Right lung (tissue), 5 donors: ENCODE results near the gene PDSS1. TPM values are rescaled to one million over a fixed set of nuclear protein-coding genes. Genes with fewer than 3 reads are reported as not detected.
"Not testable (repeated sequence)": the region's sequence is repeated elsewhere in the genome, so short reads cannot be mapped to it uniquely, and the experiment has no call there.

ENCODE experiments used
- DNase-seq, 2 donors: peaks; one replicate each; pipeline ENCODE4 v3.0.0-alpha.2; 2013
- polyA plus RNA-seq, 5 donors: library from polyadenylated mRNA; unstranded; fragments of 120-200 nt; gene quantifications; one replicate each; pipeline versions ENCODE4 v1.2.1 to v1.2.3, GENCODE V29; 2013; ENCODE audit warnings: inconsistent platforms in 1 of 5, low replicate concordance in 1 of 5; ENCODE audit not compliant: insufficient read length in 5 of 5, insufficient read depth in 1 of 5

Gene PDSS1
- polyA plus RNA-seq, 5 donors, result 9.3 to 15.3 (median 12.3) TPM

DNA sequence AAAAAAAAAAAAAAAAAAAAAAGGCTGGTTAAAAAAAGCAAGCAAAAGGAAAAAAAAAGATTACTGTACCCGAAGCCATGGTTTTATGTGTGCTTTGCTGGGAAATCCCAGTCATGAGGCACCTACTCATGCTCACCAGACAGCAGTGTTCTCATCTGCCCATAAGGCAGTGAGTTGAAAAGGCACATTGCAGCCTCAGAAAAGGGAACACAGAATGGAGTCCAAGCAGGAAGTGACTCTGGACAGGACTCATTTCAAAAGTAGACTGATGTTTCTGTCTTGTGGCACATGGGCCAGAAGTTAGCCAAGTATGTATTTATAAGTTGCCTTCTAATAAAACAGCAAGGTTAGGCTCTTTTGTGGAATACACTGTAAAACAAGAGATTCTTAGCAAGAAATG is 40.2 kb downstream of the PDSS1 start:
- DNase-seq, result no peak

DNA sequence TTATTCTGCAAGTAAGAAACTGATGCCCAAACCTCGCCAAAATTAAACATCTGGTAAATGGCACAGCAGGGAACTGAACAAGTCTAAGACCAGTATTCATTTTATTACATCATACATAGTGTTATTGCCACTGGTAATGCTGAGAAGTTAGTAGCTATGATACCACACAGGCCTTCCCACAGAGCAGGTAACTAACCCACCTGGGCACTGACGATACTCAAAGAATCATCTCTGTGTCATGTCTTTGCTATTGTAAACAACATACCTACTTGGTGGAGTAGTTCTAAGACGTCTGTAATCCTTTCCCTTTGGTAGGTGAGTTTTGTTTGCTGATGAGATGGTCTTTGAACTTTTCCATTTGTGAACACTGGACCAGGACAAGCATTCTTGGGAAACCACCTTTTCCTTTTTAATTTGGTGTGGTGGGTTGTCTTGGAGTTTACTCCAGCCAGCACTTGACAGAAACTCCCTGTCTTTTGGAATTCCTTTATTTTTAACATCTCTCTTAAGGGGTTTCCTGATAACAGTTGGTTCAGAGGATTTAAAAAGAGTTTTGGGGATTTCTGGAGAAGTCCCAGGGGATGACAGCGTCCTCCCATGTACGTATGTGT is 40.9 kb downstream of the PDSS1 start:
- DNase-seq, result no peak

DNA sequence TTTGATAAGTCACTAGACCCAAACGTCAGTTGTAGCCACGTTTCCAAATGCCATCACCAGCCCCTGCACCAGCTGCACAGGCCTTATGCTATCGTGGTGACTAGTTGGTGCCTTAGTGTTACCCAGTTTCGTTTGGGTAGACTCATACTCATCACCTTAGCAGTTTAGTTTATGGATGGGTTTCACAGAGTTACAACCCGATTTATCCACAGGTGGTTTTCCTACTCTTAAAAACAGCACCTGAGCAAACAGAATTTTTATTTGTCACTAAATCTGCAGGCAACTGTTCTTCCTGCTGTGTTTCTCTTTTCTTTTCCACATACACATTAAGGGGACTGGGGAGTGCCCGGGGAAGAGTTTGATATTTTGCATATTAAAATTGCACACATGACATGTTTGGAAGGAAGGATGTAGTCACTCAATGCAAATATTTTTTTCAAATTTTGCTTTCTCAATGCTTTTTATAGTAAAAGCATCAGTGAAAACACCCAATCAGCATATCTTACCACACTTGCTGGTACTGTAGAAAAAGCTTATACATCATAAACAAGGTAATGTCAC is 41.6 kb downstream of the PDSS1 start:
- DNase-seq, result no peak

DNA sequence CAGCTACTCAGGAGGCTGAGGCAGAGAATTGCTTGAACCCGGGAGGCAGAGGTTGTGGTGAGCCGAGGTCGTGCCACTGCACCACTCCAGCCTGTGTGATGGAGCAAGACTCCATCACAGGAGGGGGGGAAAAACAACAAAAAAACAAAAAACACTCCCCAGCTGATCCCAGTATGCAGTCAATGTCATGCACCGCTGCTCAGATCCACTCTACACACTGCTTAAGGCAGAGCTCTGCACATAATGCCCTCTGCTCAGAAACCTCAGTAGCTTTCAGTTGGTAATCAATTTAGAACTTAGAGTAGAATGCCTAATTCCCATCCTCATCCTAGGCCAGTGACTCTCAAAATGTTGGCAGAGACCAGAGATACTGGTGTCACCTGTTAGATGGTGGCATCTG is 43.9 kb downstream of the PDSS1 start:
- no peak for DNase-seq

DNA sequence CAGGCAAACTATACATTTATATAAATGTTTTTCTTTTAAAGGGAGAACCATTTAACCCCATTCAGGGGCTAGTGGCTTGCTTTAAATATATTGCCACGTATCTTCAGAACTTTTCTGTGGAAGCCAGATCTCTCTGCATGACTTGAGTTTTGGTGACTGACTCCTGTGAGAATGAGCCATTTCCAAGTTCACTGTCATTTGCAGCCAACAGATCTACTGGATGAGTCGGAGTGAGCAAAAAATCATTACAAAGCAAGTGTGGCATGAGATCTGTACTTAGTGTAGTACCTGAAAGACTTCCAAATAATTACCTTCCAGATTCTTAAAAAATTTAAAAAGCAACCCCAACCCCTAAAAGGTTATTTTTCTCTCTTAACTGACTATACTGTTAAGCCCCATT is 45.6 kb downstream of the PDSS1 start:
- no peak for DNase-seq

DNA sequence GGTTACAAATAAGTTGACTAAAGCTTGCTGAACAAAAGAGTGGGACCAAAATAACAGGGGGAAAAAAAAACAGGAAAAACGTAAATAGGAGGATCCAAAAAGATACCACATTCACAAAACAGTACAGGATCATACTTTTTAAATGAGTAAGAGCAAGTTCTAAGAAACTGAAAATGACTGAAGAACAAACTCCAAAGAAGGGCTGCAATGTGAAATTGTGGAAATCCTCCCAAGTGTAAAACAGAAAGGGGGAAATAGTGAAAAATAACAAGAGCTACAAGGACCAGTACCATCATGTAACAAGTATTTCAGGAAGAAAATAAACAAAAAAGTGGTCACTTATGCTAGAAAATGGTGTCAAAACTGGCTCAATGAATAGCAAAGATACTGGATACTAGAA is 46.3 kb downstream of the PDSS1 start:
- DNase-seq, result no peak

DNA sequence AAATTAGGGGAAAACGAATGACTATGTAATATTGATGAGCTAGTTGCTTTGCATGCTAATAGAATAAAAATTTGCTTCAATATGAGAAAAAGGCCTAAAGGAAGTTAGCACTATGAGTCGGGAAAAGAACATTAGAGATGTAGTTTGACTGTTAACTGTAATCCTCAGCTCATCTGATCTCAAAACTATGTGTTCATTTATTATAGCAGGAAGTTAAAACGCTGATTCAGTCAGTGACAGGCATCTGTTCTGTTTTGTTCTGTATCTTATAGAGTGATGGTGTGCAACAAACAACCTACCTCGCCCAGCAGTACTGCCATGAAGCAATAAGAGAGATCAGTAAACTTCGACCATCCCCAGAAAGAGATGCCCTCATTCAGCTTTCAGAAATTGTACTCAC is 48.6 kb downstream of the PDSS1 start:
- DNase-seq, result no peak

DNA sequence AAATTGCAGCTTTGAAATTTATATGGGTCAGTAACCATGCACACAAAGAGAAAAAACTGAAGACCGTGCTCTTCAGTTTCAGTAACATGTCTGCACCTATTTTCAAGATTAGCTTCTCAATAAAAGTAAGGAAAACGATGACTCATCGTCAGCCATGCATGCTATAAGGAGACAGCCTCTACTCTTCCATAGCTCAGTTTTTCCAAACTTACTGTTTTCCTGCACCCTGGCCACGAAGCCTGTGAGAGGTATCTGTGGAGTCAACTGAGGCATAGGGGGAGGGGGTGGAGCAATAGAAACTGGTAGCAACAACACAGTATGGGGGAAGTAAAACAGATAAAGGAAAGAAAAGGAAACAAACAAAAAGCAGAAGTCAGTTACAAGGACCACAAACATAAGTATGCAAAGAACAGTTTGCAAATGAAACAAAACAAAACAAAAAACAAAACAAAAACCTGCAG is 58.0 kb downstream of the PDSS1 start:
- DNase-seq, result no peak

DNA sequence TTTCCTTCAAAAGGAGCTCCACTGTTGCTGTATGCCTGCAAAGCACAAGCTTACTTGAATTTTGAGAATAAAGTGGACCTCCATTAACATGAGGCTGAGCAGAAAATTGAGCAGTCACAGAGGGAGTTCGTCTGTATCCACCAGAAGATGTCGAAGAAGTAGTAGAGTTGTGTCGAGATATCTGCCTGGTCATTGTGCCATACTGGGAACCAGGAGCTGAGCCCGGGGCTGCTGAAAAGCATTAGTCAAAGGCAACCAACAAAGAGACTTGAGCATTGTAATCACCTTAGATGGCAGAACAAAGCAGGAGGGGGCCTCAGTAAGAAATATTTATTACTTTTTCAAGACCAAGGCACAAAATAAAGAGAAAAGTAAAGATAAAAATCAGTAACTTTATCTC is 61.5 kb downstream of the PDSS1 start:
- DNase-seq, result no peak

DNA sequence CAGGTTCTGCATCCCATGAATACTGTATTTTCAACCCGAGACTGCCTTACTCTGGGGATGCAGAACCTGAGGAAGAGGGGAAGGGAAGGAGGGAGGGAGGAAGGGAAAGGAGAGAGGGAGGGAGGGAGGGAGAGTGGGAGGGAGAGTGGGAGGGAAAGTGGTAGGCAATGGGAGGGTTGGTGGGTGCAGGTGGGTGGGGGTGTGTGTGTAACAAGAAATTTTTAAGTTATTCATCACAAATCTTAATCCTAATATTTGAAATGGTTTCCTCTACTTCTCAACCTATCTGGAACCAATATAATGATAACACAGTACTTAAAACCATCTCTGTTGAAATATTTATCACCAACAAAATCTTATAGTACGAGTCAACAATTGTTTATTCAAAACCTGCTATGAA is 68.0 kb downstream of the PDSS1 start:
- DNase-seq, result no peak

DNA sequence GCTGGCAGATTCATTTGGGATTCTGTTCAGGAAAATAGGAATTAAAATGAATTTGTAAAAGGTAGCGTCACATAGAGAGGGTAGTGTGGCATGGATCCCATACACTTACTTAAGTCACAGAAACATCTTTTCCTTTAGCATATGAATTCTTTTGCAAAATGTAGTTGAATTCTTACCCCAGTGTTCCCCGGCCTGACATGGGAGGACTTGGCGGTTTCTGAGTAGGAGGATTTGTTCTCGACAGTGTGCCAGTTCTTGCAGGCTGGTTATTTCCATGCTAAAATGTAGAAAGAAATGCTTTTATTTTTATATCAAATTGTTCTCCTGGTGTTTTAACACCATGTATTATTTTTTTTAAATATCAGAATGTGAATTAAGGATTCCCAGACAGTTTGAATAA is 72.6 kb downstream of the PDSS1 start:
- DNase-seq, result no peak

DNA sequence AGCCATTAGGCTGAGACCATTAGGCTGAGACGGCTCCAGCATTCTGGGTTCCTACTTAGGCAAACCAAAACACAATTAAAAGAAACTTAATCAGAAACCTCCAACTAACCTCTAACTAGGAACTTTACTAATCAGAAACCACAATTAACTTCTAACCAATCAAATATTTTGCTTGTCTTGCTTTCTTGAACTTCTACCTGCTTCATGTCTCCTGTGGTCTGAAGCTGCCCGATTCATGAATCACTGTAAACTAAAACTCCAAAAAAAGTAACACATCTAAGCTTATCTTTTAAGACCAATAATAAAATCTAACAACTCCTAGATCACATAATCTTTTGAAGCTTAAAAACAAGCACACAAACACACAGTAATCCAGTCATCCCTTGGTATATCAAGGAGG is 76.1 kb downstream of the PDSS1 start:
- no peak for DNase-seq

DNA sequence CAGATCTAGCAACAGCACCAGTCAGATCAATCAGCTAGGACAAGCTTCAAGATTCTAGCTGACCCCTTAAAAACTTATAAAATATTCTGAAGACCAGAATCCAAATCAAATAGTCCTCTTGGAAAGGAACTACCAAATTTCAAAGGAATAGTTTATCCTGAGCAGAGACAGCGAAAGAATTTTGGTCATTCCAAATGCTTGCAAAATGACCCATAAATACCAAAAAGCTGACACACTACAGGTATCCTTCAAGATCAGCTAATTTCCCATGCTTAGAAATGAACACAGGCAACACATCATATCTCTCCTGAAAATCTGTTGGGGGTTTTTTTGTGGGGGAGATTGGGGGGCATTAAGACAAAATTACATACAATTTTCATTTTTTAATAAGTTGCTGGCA is 78.8 kb downstream of the PDSS1 start:
- no peak for DNase-seq

DNA sequence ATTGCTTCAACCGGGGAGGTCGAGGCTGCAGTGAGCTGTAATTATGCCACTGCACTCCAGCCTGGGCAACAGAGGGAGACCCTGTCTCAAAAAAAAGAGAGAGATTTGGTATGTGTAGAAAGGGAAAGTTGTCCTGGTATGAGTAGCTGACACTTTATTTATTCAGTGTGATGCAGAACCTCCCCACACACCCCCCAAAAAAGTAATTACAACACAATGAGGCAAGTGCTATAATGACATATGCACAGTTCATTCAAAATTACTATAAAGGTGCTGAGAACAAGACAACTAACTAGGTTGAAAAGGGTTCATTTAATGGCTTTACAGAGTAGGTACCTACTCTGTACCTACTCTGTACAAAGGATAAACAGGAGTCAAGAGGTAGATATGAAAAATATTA is 80.2 kb downstream of the PDSS1 start:
- no peak for DNase-seq

DNA sequence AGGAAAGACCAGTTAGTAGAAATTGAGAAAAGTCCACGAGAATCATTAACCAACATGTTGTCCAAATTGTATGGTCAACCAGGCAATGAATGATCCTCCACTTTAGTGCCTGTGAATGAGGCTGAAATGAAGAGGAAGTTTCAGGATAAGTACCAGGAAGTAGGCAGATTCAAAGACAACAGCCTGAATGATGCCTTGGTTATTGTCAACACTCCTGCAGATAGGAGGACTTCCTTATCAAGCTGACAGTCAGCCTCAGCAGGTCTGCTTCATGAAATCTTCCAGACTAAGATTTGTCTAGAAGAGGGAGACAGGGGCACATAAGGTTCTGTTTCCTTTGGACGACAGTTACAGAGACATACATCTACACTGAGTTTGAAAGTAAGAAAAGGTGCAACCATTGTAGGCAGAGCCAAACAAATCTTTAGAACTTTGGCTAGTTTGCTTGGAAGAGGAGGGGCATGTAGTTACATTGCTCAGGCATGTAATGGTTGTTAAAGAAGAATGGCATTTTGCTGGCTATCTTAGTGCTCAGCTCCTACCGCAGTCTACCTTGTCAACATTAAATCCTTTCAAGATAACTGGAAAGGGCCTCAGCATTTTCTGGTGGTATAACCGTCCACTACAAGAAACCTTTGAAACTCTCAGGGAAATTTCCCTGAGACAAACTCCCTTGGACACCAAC is 81.8 kb downstream of the PDSS1 start:
- DNase-seq, result no peak

DNA sequence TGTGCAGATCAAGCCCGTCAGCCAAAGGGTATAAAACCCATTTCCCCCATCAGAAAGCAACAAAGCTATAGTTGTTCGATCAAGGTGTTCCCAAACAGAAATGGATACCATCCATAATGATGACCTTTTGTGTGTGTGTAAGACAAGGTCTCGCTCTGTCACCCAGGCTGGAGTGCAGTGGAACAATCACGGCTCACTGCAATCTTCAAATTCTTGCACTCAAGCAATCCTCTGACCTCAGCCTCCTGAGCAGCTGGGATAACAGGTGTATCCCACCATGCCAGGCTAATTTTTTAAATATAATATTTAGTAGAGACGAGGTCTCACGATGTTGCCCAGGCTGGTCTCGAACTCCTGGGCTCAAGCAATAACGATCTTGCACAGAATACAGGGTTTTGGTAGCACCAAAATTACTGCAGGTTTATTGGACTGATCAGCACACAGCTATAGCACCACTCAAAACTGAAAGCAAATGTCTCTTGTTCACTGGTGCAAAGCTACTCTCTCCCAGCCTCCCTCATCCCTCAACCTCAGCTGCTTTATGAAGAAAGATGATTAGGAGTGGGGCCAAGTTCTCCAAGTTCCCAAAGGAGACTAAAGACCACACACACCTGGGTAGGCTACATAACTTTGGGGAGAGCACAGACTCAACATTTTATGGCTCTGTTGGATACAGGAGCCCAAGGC is 82.7 kb downstream of the PDSS1 start:
- DNase-seq, result no peak

DNA sequence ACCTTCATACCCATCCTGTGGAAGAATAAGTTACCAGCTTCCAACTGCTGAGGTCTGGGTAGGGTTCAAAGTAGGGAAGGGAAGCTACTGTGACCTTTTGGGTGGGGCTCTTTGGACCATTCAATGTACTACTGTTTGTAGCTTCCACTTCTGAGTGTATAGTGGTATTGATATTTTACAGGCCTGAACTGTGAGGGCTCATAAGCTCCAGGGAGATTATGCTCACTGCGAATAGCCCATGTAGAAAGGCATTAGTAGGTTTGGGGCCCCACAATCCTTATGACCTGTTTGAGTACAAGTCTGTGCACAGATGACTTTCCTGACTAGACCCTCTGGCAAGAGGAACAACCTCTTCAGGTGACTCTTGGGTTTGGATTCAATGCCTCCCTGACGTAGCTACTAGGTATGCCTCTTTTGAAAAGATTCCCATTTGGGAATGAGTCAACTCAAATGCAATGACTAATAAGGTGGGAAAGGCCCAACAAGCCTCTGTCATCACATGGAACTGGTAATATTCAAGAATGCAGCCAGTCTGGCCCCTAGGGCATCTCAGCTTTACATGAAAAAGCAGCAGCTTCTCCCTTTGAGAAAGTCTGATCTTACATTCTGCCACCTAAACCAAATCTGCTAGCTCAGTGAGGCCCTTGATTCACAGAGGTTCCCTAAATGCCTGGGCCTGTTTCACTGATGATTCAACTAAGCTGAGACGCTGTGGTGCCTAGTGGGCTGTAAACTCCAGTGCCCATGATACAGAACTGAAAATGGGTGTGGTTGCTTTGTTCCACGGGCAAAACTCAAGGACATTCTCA is 83.5 kb downstream of the PDSS1 start:
- DNase-seq, result no peak

DNA sequence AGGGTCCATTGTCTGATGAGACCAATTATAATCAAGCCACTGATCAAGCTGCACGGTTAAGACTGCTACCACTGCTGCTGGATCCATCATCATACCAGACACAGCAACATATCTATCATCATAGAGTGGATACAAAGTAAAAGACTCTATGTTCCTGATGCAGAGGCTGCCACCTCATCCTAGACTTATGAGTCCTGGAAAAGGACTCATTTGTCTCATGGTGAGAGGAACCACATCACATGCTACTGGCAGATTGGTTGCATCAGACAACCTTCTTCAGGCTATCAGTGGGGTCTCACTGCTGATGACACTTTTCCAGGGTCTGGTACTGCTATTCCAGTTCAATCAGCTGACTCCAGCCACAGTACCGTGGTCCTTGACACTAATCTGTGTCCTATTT is 84.3 kb downstream of the PDSS1 start:
- no peak for DNase-seq

DNA sequence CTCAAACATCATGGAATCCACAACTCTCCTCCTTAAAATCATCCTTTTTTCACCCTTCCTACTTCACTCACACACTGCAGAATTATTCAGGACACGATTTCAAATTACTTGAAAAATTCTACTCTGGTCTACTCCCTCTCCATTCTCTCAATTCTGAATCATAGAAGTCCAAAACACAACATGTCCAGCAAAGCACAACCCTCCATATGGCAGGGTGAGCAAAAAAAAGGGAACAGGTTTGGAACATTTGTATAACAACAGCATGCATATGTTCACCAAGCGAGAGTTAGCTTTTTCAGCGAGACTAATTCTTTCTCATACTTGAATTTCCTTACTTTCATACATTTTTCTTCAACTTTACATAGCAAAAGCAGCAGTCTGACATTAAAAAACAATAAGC is 89.9 kb downstream of the PDSS1 start:
- DNase-seq, result no peak

DNA sequence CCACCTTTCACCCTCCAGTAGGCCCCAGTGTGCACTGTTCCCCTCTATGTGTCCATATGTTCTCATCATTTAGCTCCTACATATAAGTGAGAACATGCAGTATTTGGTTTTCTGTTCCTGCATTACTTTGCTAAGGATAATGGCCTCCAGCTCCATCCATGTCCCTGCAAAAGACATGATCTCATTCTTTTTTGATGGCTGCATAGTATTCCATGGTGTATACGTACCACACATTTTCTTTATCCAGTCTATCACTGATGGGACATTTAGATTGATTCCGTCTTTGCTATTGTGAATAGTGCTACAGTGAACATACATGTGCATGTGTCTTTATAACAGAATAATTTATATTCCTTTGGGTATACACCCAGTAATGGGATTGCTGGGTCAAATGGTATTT is 92.3 kb downstream of the PDSS1 start:
- not testable (repeated sequence) for DNase-seq

DNA sequence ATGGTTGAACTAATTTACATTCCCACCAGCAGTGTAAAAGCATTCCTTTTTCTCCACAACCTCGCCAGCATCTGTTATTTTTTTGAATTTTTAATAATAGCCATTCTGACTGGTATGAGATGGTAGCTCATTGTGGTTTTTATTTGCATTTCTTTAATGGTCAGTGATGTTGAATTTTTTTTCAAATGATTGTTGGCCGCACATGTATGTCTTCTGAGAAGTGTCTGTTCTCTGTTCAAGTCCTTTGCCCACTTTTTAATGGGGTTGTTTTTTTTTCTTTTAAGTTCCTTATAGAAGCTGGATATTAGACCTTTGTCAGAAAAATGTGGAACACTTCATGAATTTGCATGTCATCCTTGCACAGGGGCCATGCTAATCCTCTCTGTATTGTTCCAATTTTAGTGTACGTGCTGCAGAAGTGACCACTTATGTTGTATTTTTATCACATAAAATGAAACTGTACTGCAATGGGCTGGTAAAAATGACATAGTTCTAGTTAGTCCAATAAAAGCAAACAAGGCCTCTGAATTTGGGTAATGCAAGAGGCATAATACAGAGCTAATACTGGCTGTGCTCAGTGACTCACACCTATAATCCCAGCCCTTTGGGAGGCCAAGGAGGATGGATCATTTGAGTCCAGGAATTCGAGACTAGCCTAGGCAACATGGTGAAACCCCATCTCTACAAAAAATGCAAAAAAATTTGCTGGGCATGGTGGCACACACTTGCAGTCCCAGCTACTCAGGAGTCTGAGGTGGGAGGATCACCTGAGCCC is 92.9 kb downstream of the PDSS1 start:
- DNase-seq, result no peak
